ENCODE measurements around the gene EIF4E1B.

- TF ChIP-seq CTCF (IDR thresholded peaks at IDR 0.05) (no peak), POLR2A (IDR thresholded peaks at IDR 0.05) (no peak)
Measured at GRCh38 chr5:176650354-176650884, 19.9 kb downstream of the EIF4E1B start.

Data from tibial nerve (tissue), 3 donors.